Measurements from ENCODE around the gene TKFC.

TKFC gene

DNA sequence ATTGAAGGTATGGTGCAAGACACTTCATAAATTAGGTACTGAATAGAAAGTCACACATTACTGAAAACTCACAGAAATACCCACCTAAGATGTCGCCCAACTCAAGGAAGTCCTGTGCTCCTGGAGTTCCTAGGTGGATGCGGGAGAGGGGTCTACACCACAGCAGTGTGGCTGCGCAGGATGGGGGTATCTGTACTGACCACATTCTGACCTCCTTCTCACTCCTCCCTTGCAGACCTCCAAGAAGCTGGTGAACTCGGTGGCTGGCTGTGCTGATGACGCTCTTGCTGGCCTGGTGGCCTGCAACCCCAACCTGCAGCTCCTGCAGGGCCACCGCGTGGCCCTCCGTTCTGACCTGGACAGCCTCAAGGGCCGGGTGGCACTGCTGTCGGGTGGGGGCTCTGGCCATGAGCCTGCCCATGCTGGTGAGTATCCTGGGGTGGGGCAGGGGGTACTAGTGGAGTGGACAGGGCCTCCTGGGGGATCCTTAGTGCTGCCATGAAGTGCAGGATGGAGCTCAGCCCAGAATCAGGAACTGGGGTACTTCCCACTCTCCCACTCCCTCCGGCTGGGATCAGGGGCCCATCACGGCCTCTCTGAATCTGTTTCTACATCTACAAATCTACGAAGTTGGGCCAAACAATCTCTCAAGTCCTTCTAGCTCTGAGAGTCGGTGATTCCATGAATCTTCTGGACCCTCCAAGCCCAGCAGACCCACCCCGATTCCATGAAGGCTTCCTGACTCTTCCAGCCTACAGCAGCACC, 4.9 kb downstream of the TKFC start:
- Histone ChIP-seq H3K4me3 (replicated peaks; ENCODE audit: insufficient read depth, low read length) (no peak overlapping the region), H3K27ac (replicated peaks) (no peak overlapping the region), H3K27me3 (ENCODE audit: insufficient read depth, poor library complexity, severe bottlenecking) (no peaks in the 10 kb centered on the region)
- no peak for DNase-seq (ENCODE audit: low read depth in 1 of 2, low spot score in 1 of 2)
- TF ChIP-seq POLR2AphosphoS5 (IDR thresholded peaks at IDR 0.05; ENCODE audit: low read depth): no peak

DNA sequence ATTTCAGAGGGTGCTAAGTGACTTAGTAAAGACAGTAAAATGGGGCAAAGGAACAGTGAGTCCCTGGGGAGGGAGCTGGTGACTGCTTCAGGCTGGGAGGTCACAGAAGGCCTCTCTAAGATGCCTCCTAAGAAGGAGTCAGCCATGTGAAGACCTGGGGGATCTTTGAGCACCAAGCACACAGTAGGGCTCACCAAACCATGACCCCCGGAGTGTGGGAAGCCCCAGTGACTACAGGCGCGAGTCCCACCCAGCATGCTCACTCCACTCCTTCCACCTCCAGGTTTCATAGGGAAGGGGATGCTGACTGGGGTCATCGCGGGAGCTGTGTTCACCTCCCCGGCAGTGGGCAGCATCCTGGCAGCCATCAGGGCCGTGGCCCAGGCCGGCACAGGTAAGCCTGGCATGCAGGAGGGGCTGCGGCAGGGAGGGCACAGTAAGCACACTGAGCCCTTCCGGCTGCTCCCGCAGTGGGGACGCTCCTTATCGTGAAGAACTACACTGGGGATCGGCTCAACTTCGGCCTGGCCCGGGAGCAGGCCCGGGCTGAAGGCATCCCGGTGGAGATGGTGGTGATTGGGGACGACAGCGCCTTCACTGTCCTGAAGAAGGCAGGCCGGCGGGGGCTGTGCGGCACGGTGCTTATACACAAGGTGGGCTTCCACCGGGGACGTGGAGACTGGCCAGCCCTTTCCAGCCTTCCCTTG, 5.9 kb downstream of the TKFC start:
- TF ChIP-seq SPI1 (IDR thresholded peaks at IDR 0.05; ENCODE audit: borderline replicate concordance, low read depth) (no peak), GABPA (IDR thresholded peaks at IDR 0.05; ENCODE audit: low read depth) (no peak), POLR2AphosphoS5 (IDR thresholded peaks at IDR 0.05; ENCODE audit: low read depth) (no peak)
- TF ChIP-seq, protein P1, sequence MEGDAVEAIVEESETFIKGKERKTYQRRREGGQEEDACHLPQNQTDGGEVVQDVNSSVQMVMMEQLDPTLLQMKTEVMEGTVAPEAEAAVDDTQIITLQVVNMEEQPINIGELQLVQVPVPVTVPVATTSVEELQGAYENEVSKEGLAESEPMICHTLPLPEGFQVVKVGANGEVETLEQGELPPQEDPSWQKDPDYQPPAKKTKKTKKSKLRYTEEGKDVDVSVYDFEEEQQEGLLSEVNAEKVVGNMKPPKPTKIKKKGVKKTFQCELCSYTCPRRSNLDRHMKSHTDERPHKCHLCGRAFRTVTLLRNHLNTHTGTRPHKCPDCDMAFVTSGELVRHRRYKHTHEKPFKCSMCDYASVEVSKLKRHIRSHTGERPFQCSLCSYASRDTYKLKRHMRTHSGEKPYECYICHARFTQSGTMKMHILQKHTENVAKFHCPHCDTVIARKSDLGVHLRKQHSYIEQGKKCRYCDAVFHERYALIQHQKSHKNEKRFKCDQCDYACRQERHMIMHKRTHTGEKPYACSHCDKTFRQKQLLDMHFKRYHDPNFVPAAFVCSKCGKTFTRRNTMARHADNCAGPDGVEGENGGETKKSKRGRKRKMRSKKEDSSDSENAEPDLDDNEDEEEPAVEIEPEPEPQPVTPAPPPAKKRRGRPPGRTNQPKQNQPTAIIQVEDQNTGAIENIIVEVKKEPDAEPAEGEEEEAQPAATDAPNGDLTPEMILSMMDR (IDR thresholded peaks at IDR 0.05; ENCODE audit: insufficient read depth, low read length): no peak
- TF ChIP-seq, protein P2, sequence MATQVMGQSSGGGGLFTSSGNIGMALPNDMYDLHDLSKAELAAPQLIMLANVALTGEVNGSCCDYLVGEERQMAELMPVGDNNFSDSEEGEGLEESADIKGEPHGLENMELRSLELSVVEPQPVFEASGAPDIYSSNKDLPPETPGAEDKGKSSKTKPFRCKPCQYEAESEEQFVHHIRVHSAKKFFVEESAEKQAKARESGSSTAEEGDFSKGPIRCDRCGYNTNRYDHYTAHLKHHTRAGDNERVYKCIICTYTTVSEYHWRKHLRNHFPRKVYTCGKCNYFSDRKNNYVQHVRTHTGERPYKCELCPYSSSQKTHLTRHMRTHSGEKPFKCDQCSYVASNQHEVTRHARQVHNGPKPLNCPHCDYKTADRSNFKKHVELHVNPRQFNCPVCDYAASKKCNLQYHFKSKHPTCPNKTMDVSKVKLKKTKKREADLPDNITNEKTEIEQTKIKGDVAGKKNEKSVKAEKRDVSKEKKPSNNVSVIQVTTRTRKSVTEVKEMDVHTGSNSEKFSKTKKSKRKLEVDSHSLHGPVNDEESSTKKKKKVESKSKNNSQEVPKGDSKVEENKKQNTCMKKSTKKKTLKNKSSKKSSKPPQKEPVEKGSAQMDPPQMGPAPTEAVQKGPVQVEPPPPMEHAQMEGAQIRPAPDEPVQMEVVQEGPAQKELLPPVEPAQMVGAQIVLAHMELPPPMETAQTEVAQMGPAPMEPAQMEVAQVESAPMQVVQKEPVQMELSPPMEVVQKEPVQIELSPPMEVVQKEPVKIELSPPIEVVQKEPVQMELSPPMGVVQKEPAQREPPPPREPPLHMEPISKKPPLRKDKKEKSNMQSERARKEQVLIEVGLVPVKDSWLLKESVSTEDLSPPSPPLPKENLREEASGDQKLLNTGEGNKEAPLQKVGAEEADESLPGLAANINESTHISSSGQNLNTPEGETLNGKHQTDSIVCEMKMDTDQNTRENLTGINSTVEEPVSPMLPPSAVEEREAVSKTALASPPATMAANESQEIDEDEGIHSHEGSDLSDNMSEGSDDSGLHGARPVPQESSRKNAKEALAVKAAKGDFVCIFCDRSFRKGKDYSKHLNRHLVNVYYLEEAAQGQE (IDR thresholded peaks at IDR 0.05; ENCODE audit: insufficient replicate concordance, low read depth): no peak
- no peak overlapping the region for H3K27ac ChIP-seq (replicated peaks)
- no peaks in the 10 kb centered on the region for H3K27me3 ChIP-seq (ENCODE audit: insufficient read depth, poor library complexity, severe bottlenecking)
- DNase-seq (ENCODE audit: low read depth in 1 of 2, low spot score in 1 of 2): no peak
- H3K4me3 ChIP-seq (replicated peaks; ENCODE audit: insufficient read depth, low read length): no peak overlapping the region

DNA sequence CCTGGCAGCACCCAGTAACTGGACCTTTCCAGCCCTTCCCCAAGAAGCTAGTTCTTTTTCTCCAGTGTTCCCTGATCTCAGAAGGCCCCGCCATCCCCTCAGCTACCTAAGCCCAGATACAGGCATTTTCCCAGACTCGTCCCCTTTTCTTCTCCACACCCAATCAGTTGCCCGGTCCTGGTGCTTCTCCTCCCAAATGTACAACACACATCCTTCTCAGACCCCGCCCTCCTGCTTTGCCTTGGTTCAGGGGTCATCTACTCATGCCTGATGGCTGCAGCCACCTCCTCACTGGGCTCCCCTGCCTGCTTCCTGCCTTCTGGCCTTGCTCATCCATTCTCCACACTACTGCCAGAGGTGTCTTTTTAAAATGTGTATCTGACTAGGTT, 6.5 kb downstream of the TKFC start:
- Histone ChIP-seq H3K4me3 (replicated peaks; ENCODE audit: insufficient read depth, low read length) (no peak overlapping the region), H3K27ac (replicated peaks) (no peak overlapping the region), H3K27me3 (ENCODE audit: insufficient read depth, poor library complexity, severe bottlenecking) (no peaks in the 10 kb centered on the region)
- TF ChIP-seq, protein P1 (IDR thresholded peaks at IDR 0.05; ENCODE audit: insufficient read depth, low read length): no peak
- TF ChIP-seq GABPA (IDR thresholded peaks at IDR 0.05; ENCODE audit: low read depth): no peak
- TF ChIP-seq, protein P2 (IDR thresholded peaks at IDR 0.05; ENCODE audit: insufficient replicate concordance, low read depth): no peak
- TF ChIP-seq SPI1 (IDR thresholded peaks at IDR 0.05; ENCODE audit: borderline replicate concordance, low read depth): no peak
- no peak for TF ChIP-seq POLR2AphosphoS5 (IDR thresholded peaks at IDR 0.05; ENCODE audit: low read depth)
- no peak for DNase-seq (ENCODE audit: low read depth in 1 of 2, low spot score in 1 of 2)

DNA sequence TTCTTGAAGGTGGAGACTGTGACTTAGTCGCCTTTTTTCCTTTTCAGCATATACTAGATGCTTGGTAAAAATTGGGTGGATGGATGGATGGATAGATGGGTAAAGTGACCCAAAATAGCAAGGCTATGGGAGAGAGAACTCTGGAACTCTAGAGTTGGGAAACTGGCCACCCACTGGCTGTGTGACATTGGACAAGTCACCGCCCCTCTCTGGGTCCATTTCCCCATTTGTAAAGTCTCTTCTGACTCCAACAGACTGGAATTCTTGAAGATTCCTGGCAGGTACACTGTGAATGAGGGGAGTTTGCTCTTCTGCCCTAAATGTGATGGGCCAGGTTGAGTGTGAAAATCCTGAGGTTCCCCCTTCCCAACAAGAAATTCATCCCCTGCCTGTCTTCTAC, 8.0 kb downstream of the TKFC start:
- Histone ChIP-seq H3K27me3 (ENCODE audit: insufficient read depth, poor library complexity, severe bottlenecking) (no peaks in the 10 kb centered on the region), H3K4me3 (replicated peaks; ENCODE audit: insufficient read depth, low read length) (no peak overlapping the region), H3K27ac (replicated peaks) (no peak overlapping the region)
- no peak for DNase-seq (ENCODE audit: low read depth in 1 of 2, low spot score in 1 of 2)
- TF ChIP-seq, protein P2 (IDR thresholded peaks at IDR 0.05; ENCODE audit: insufficient replicate concordance, low read depth): no peak
- no peak for TF ChIP-seq POLR2AphosphoS5 (IDR thresholded peaks at IDR 0.05; ENCODE audit: low read depth)
- TF ChIP-seq SPI1 (IDR thresholded peaks at IDR 0.05; ENCODE audit: borderline replicate concordance, low read depth): no peak
- no peak for TF ChIP-seq GABPA (IDR thresholded peaks at IDR 0.05; ENCODE audit: low read depth)
- TF ChIP-seq, protein P1 (IDR thresholded peaks at IDR 0.05; ENCODE audit: insufficient read depth, low read length): no peak

All from HL-60 (cell line).